ACC112 (cell line): Measurements from ENCODE around the gene THBS3.

ENCODE experiments used
- H2AFZ ChIP-seq: fragments of 200-600 bp; sonication (generic); one replicate; pipeline ENCODE4 v1.6.0; 2017; ENCODE audit warnings: antibody characterized with exemption, low read length; ENCODE audit not compliant: unreplicated experiment
- H3K27ac ChIP-seq: fragments of 200-600 bp; sonication (generic); 2 replicates; pipeline ENCODE4 v1.5.1; 2014; ENCODE audit warnings: low read depth, mild to moderate bottlenecking, antibody characterized with exemption, low read length, moderate library complexity
- H3K27me3 ChIP-seq: fragments of 200-600 bp; sonication (generic); 2 replicates; pipeline ENCODE4 v1.6.1; 2014; ENCODE audit warnings: mild to moderate bottlenecking, antibody characterized with exemption, low read length, moderate library complexity, mixed read lengths; ENCODE audit not compliant: insufficient read depth
- H3K36me3 ChIP-seq: fragments of 200-600 bp; sonication (generic); 2 replicates; pipeline ENCODE4 v1.6.1; 2016; ENCODE audit warnings: mild to moderate bottlenecking, antibody characterized with exemption, low read length, moderate library complexity, mixed read lengths; ENCODE audit not compliant: insufficient read depth
- H3K4me1 ChIP-seq: fragments of 200-600 bp; sonication (generic); one replicate; pipeline ENCODE4 v1.6.1; 2016; ENCODE audit warnings: low read length, mixed read lengths; ENCODE audit not compliant: insufficient read depth, unreplicated experiment, control insufficient read depth
- H3K4me3 ChIP-seq: fragments of 200-600 bp; sonication (generic); 2 replicates; pipeline ENCODE4 v1.5.1; 2014; ENCODE audit warnings: mild to moderate bottlenecking, low read depth, low read length
- H3K79me2 ChIP-seq: fragments of 200-600 bp; sonication (generic); one replicate; pipeline ENCODE4 v1.6.0; 2016; ENCODE audit warnings: low read length; ENCODE audit not compliant: control insufficient read depth, unreplicated experiment, insufficient read depth

Gene THBS3

DNA sequence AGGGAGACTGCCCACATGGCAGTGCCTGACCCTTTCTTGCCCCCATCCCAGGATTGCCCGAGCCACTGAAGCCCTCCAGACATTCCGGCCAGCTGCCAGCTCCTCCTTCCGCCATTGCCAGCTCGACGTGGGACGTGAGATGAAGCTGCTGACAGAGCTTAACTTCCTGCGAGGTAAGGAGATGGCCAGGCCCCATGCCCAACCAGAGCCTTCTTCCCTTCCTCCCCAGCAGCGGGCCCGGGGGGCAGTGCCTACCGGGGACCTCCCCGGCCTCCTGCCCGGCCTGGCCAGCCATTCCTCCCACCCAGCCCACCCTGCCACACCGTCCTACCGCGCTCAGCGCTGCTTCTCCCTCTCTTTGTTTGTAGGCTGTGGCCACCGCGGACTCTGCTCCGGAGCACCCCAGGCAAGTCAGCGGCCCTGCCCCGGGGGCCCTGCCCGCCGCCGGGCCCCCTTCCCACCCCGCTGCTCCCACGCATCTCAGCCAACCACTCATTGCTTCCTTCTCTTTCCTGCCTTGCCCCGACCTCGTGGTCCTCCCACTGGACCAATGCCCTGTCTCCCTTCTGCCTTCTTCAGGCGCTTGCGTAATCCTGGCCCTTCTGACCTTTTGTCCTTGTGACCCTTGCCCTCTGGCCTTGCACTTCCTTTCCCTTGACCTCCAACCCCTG, 29.1 kb downstream of the THBS3 start:
- Histone ChIP-seq H3K27me3 (no peaks in the 10 kb centered on the region), H3K4me1 (no peaks in the 10 kb centered on the region), H3K4me3 (no peak overlapping the region), H3K36me3 (no peaks in the 10 kb centered on the region; the same call in 1 of the 2 replicates), H2AFZ (no peak overlapping the region), H3K79me2 (peaks cover 6% of the 10 kb centered on the region), H3K27ac (no peak overlapping the region)

DNA sequence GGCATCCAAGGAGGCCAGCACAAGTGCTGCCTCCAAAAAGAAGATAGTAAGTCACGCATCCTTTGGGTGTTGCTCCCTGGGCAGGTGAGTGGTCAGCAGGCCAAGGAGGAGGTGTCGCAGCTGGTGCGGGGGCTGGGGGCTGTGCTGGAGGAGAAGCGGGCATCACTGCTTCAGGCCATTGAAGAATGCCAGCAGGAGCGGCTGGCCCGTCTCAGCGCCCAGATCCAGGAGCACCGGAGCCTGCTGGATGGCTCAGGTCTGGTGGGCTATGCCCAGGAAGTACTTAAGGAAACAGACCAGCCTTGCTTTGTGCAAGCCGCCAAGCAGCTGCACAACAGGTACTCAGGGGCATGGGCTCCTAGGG, 29.8 kb downstream of the THBS3 start:
- no peak overlapping the region for H3K4me3 ChIP-seq
- no peaks in the 10 kb centered on the region; the same call in 1 of the 2 replicates for H3K36me3 ChIP-seq
- H3K27ac ChIP-seq: no peak overlapping the region
- peaks cover 6% of the 10 kb centered on the region for H3K79me2 ChIP-seq
- H2AFZ ChIP-seq: no peak overlapping the region
- H3K27me3 ChIP-seq: no peaks in the 10 kb centered on the region
- H3K4me1 ChIP-seq: no peaks in the 10 kb centered on the region

DNA sequence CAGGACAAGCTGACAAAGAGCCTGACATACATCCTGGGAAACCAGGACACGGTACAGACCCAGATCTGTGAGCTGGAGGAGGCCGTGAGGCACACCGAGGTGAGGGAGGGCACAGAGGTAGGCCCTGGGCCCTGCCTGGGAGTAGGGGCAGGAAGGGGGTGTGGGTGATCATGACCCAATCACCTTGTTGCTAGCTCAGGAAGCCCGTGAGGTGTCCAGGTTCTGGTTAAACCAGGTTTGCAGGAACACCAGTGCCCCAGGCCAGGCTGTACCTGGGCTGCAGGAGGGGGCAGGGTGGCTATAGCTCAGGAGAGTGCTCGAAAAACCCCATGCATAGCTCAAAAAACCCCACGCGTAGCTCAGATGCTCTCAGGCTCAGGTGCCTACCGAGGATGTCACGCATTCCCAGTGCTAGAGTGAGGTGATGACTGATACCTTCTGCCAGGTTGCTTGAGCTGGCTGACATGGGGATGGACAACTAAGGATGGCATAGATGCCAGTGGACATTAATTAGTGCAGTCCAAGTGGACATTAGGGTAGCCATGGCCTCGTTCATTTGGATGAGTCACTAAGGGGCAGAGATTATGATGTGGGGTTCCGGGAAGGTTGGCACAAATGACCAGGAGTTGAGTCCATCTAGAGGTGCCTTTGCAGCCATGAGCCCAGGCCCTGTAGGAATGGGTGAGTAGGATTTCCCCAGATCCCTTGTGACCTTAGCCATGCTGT, 30.3 kb downstream of the THBS3 start:
- no peak overlapping the region for H3K4me3 ChIP-seq
- H2AFZ ChIP-seq: no peak overlapping the region

DNA sequence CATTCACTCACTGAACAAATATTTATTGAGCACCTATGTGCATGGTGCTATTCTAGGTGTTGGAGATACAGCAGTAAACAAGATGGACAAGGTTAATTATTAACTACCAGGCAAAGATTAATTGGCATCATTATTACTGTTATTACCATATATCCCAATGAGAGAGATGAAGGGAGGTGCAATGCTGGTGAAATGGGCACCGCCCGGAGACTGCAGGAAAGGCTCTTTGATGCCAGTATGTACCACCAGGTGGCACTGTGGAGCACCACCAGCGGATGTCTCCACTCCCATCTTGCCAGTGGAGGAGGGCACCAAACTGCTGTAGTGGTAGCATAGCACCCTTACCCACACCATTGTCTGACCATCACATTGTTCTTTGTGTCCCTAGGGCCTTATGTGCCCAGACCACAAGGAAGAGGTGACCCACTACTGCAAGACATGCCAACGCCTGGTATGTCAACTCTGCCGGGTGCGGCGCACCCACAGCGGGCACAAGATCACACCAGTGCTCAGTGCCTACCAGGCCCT, 31.1 kb downstream of the THBS3 start:
- H3K27ac ChIP-seq: no peak overlapping the region
- H3K79me2 ChIP-seq: peaks cover 18% of the 10 kb centered on the region
- no peak overlapping the region for H2AFZ ChIP-seq
- no peak overlapping the region for H3K4me3 ChIP-seq
- H3K4me1 ChIP-seq: peaks cover 6% of the 10 kb centered on the region
- H3K36me3 ChIP-seq: no peaks in the 10 kb centered on the region; the same call in 1 of the 2 replicates
- H3K27me3 ChIP-seq: no peaks in the 10 kb centered on the region

More for the DNA sequence above, 30.3 kb downstream of the THBS3 start:
- Histone ChIP-seq H3K36me3 (no peaks in the 10 kb centered on the region; the same call in 1 of the 2 replicates), H3K27ac (no peak overlapping the region), H3K79me2 (peaks cover 11% of the 10 kb centered on the region), H3K4me1 (peaks cover under 1% of the 10 kb centered on the region), H3K27me3 (no peaks in the 10 kb centered on the region)

DNA sequence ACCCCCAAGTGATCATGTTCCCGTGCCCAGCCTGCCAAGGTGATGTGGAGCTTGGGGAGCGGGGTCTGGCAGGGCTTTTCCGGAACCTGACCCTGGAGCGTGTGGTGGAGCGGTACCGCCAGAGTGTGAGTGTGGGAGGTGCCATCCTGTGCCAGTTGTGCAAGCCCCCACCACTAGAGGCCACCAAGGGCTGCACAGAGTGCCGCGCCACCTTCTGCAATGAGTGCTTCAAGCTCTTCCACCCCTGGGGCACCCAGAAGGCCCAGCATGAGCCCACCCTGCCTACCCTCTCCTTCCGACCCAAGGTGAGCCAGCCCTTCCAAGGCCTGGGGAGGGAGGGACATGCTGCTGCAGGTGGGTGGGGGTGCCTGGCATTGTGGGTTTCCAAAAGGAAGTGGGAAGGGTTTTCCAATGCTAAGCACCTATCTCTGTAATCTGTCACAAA, 31.7 kb downstream of the THBS3 start:
- H3K36me3 ChIP-seq: no peaks in the 10 kb centered on the region; the same call in 1 of the 2 replicates
- H3K79me2 ChIP-seq: peaks cover 23% of the 10 kb centered on the region
- H3K4me1 ChIP-seq: peaks cover 6% of the 10 kb centered on the region
- no peaks in the 10 kb centered on the region for H3K27me3 ChIP-seq
- H3K4me3 ChIP-seq: no peak overlapping the region
- no peak overlapping the region for H3K27ac ChIP-seq
- no peak overlapping the region for H2AFZ ChIP-seq

DNA sequence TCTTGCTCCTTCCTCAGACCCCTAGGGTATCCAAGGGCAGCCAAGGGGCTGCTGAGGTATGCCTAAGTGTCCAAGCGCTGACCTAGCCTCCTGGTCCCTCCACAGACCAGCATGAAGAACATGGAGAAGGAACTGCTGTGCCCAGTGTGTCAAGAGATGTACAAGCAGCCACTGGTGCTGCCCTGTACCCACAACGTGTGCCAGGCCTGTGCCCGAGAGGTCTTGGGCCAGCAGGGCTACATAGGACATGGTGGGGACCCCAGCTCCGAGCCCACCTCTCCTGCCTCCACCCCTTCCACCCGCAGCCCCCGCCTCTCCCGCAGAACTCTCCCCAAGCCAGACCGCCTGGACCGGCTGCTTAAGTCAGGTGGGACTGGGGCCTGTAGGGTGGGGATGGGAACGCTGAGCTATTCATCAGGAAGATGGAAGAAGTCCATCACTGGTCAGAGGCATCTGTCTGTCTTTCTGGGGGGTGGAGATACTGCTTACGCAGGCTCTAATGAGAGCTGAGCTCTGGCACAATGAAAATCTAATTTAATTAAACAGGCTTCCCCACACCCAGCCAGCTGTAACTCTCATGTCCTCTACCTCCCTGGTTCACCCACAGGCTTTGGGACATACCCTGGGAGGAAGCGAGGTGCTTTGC, 32.3 kb downstream of the THBS3 start:
- Histone ChIP-seq H3K27me3 (no peaks in the 10 kb centered on the region), H3K4me3 (peak overlapping the region; percentile 83), H3K36me3 (no peaks in the 10 kb centered on the region; the same call in 1 of the 2 replicates), H3K27ac (no peak overlapping the region), H3K4me1 (peaks cover 6% of the 10 kb centered on the region), H3K79me2 (peaks cover 23% of the 10 kb centered on the region), H2AFZ (no peak overlapping the region)

DNA sequence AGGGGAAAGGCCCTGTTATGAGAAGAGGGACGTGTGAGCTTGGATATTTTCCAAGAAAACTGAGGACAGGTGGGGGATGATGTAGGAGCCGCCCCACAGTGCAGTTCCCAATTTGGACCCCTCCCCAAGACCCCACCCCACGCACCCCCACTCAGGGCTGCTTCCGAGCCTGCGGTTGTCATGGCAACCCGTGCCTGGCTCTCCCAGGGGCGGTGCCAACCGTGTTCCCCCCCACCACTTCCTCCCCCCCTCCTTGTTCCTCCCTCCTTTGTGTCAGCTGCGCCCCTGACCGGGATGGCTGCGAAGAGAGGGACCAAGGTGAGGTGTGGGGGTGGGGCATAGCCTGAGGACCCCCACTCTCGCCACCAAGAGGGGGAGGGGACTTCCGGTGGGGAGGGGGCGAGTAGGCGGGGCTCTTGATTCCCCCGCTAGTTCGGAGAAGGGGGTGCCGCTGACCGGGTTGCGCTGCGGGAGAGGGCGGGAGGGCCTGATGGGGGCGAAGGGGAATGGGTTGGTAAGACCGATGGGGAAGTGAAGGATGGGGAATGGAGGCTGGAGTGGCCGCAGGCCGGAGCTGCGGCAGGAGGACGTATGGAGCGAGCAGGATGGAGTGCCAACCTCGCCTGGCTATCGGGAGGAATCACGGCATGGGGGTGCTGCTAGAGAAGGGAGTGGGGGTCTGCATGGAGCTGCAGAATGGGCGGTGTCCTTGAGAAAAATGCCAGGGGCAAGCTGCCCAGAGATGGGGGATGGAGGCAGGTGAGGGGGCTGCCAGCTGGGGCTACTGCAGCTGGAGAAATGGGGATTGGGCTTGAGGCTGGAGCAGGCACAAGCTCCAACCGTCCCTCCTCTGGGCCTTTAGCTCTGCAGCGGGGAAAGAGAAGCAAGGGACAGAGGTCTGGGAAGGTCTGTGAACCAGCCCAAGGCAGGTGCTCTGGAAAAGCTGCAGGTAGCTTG, 33.1 kb downstream of the THBS3 start:
- Histone ChIP-seq H3K27ac (no peak overlapping the region), H3K27me3 (no peaks in the 10 kb centered on the region), H3K36me3 (no peaks in the 10 kb centered on the region; the same call in 1 of the 2 replicates), H2AFZ (peak overlapping the region; percentile 89), H3K4me1 (peaks cover 6% of the 10 kb centered on the region), H3K79me2 (peaks cover 23% of the 10 kb centered on the region), H3K4me3 (peak overlapping the region; percentile 83)

DNA sequence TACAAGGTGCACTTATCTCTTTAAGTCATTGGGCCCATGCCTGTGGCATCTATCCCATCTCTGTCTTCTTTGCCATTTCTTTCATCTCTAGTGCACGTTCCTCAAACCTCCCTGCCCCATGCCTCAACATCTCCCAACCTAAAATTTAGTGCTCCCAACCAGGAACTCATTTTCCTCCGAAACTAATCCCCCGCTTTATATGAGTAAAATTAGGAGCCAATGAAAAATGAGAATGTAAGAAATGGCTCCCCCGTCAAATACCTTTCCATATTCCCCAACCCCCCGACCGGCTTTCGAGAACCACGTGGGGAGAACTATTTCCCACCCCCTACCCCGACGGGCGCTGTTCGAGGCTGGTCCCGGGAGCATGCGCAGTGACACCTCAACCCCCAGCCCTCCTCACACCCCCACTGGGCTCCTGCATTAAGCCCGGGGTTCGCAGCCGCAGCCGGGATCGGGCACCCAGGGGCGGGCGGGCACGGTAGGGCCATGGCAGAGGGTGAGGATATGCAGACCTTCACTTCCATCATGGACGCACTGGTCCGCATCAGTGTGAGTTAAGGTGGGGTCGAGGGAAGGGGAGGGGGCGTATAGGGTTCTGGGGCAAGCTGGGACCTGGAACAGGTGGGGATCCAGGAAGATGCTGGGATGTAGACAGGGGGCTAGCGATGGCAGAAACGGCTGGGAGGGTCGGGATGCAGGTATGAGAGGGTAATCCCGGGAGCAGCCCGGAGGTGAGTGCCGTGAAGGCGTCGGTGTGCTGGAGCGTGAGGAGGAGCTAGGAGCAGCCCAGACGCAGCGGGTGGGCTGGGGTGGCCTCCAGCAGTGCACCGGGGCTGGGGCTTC, 34.0 kb downstream of the THBS3 start, which contains the start of gene TRIM46:
TSS of gene TRIM46 (plus strand) at position 372 of the 846 bp plus-strand sequence. CDS start at position 490, 118 bp downstream.
- Histone ChIP-seq H3K36me3 (no peaks in the 10 kb centered on the region), H3K27ac (peak within 1 kb of the TSS; percentile 71), H3K27me3 (no peaks in the 10 kb centered on the region), H3K4me3 (peak within 1 kb of the TSS; percentile 83), H3K4me1 (peaks cover 6% of the 10 kb centered on the region), H2AFZ (peak within 1 kb of the TSS; percentile 89), H3K79me2 (peaks cover 23% of the 10 kb centered on the region)

DNA sequence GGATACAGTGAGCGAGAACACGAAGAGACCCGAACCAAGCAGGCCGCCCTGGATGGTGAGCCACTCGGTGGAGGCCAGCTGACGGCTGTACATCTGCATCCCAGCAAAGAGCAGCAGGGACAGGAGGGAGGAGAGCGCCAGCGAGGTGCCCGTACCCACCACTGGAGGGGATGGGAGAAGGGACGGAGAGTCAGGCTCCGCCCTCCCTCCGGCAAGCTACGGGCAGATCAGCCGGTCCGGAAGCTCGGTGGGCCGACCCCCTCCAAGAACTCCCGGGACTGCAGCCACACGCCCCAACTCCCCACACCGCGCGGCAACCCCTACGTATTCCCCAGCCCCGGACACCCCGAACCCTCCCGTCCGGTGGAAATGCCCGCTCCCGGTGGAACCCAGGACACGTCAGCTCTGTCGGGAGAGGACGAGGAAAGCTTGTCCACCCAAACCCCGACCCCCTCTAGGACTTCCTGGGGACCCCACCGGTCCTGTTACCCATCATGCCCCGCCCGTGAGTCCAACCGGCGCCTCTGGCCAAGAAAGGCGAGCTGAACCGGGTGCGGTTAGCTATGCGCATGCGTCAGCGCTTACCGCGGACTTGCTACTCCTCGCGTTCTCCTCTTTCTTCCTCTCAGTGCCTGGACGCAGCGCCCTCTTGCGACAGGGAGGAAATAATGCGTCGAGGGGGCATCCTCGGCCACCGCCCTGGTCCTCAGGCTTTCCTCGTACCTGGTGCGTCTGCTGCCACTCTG, 34.8 kb downstream of the THBS3 start, which contains the start of gene KRTCAP2:
TSS of gene KRTCAP2 (minus strand) at position 573 of the 746 bp plus-strand sequence. CDS start at position 493, 80 bp downstream.
- H3K4me3 ChIP-seq: peak within 1 kb of the TSS; percentile 83
- H3K79me2 ChIP-seq: peaks cover 23% of the 10 kb centered on the region
- H3K27ac ChIP-seq: peak within 1 kb of the TSS; percentile 71
- peak within 1 kb of the TSS; percentile 89 for H2AFZ ChIP-seq
- H3K27me3 ChIP-seq: no peaks in the 10 kb centered on the region
- H3K4me1 ChIP-seq: peaks cover 6% of the 10 kb centered on the region
- no peaks in the 10 kb centered on the region for H3K36me3 ChIP-seq
